CD4-positive, alpha-beta T cell treated with Interleukin-2 at 100 ng/mL for 4 hours (primary cell): ENCODE measurements around the gene APC2.
A peak's percentile ranks its signal among the peaks of the same experiment; 100 is the strongest.

Source experiments
- DNase-seq: peaks from one replicate; pipeline ENCODE4 v3.0.0-alpha.2; 2020; ENCODE audit warnings: low spot score

Gene APC2

DNA sequence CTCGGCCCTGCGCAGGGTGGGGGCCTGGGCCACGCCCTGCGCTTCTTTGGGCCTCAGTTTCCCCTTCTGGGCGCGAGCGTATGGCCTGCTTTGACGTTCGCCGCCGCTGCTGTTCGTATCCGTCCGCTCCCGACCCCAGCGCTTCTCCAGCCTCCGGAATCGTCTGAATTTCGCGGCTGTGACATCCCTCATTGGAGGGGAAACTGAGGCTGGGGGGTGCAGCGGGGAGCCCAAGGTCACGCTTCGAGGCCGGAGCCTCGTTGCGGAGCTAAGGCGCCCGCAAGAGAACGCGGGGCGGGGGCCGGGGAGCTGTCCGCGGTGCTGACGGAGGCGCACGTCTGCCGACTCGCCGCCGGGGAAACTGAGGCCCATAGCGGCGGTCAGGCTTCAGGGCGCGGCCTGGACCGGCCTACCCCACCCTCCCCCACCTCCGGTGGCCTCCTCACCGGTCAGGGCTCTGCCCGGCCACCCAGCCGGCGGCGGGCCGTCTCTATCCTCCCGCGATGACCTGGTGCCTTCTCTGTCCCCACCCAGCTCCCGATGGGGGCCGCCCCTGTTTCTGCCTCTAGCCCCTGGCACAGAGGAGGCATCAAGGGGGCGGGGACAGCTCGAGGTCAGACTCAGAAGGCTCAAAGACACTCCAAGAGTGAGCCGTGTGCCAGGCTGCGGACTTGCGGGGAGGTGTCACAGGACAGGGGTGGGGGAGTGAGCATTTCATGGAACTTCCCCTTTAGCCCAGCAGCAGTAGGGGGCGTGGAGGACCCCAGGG is 3.0 kb upstream of the APC2 start:
- DNase-seq = no peak

GRCh38 chr19:1447504-1447903 is 2.4 kb upstream of the APC2 start:
- DNase-seq = no peak

DNA sequence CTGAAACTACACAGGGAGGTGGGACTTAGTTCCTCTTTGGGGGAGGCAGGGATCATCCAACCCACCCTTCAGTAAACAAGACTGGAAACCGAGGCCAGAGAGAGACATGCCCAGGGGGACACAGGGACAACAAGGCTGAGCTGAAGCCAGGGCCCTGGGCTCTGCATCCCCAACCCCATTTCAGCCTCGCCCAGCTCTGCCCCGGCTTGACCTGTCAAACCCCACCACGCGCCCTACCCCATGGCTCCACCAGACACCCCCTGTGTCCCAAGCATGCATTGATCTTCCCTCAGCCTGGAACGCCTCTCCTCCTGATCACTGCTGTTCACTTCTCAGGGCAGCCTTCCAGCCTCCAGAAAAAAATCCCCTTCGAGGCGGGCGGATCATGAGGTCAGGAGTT is 2.0 kb upstream of the APC2 start:
- no peak for DNase-seq

GRCh38 chr19:1450735-1451731 is 1.1 kb downstream of the APC2 start:
- DNase-seq = no peak

- DNase-seq = no peak
Observed at GRCh38 chr19:1451916-1452801, 2.2 kb downstream of the APC2 start.

DNA sequence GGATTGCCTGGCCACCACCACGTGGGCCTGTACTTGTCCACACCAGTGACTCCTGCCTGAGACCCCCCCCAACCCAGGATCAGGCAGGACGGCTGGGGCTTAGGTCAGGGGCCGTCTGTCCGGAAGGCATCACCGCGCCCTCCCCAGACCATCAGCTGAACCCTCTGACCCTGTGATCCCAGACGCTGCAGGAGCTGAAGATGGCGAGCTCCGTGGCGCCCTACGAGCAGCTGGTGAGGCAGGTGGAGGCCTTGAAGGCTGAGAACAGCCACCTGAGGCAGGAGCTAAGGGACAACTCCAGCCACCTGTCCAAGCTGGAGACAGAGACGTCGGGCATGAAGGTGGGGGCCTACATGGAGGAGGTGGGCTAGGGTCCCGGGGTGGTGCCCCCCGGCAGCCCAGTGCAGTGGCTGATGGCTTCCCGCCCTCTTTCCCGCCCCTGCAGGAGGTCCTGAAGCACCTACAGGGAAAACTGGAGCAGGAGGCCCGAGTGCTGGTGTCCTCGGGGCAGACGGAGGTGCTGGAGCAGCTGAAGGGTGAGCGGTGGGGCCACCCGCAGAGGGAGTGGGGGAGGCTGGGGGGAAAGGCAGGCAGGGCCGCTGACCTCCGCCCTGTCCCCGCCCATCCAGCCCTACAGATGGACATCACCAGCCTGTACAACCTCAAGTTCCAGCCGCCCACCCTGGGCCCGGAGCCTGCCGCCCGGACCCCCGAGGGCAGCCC is 3.0 kb downstream of the APC2 start:
- no peak for DNase-seq

GRCh38 chr19:1453525-1454364 is 3.8 kb downstream of the APC2 start:
- no peak for DNase-seq

DNA sequence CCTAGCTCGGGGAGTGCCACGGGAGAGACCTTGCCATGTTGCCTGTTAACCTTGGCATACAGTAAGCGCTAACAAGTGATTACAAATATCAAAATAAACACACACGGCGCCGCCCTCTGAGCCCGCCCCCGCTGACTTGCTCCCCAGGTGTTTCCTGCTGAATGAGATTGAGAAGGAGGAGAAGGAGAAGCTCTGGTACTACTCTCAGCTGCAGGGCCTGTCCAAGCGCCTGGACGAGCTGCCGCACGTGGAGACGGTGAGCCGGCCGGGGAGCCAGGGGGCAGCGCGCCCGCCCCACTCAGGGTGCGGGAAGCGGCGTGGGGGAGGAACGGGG is 5.0 kb downstream of the APC2 start:
- DNase-seq = no peak

DNA sequence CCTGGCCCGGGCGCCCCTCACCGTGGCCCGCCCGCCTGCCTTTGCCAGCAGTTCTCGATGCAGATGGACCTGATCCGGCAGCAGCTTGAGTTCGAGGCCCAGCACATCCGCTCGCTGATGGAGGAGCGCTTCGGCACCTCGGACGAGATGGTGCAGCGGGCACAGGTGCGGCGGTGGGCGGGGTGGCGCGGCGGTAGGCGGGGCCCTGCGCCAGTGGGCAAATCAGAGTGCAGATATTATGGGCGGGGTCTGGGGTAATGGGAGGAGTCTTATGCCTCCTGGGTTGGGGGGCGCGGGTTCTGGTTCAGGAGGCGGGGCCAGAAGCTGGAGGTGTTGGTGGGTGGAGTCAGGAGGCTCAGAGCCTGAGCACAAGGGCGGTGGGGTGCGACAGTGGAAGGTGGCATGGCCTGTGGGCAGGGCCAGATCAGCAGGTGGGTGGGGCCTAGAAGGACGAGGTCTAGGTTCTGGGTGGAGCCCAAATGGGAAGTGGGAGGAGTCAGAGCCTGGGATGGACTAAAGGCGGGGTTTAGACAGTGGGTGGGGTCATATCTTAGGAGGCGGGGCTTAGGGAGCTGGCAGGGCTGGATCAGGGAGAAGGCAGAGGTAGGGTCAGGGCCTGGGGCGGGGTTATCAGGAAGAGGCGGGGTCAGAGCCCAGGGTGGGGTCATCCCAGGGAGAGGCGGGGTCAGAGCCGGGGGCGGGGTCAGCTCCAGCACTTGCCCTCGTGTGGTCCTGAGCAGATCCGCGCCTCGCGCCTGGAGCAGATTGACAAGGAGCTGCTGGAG is 5.6 kb downstream of the APC2 start:
- peak; percentile 28 for DNase-seq

- no peak for DNase-seq
Observed at GRCh38 chr19:1456121-1456900, 6.4 kb downstream of the APC2 start.

GRCh38 chr19:1457031-1457739 is 7.3 kb downstream of the APC2 start:
- DNase-seq = no peak

- DNase-seq = no peak
Observed at GRCh38 chr19:1457892-1458291, 8.0 kb downstream of the APC2 start.

DNA sequence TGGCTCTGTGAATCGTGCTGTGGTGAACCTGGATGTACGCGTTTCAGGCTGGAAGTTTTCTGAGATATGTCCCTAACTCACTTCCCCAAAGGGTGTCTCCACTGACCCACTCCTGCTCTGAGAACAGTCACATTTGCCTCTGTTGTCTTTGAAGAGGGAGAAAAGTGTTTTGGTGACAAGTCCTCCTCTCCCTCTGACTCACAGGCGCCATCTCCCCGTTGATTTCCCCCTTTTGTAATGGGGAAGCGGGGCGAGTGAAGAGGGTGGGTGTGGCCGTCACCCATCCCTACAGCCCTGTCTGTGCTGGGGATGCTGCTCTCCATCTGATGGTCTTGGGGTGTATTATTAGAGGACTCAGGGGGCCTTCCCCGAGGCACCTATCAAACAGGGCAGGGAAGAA is 9.6 kb downstream of the APC2 start:
- no peak for DNase-seq

- DNase-seq = no peak
Observed at GRCh38 chr19:1460033-1460995, 10.4 kb downstream of the APC2 start.

DNA sequence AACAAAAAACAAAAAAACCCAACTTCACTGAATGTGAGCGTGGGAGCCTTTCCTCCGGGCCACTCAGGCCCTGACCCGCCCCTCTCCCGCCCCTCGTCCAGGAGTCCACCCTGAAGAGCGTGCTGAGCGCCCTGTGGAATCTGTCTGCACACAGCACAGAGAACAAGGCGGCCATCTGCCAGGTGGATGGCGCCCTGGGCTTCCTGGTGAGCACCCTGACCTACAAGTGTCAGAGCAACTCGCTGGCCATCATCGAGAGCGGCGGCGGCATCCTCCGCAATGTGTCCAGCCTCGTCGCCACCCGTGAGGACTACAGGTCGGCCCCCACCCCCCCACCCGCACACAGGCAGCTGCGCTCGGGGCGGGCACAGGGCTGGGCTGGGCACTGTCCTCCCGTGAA is 11.9 kb downstream of the APC2 start:
- no peak for DNase-seq

GRCh38 chr19:1465191-1466016 is 15.5 kb downstream of the APC2 start:
- no peak for DNase-seq
